Mesodermal cell (in vitro differentiated cells): ENCODE measurements around the gene GARIN5A.

ENCODE experiments used
- H3K27ac ChIP-seq: 2 replicates; pipeline ENCODE4 v1.7.0; 2013; ENCODE audit warnings: mild to moderate bottlenecking, low read depth, low read length, moderate library complexity; ENCODE audit not compliant: severe bottlenecking
- H3K36me3 ChIP-seq: 2 replicates; pipeline ENCODE4 v1.7.1; 2013; ENCODE audit warnings: mild to moderate bottlenecking, low read length, moderate library complexity; ENCODE audit not compliant: control insufficient read depth, insufficient read depth
- H3K4me1 ChIP-seq: one replicate; pipeline ENCODE4 v1.7.1; 2013; ENCODE audit warnings: mild to moderate bottlenecking, low read length; ENCODE audit not compliant: insufficient read depth, control insufficient read depth, poor library complexity, severe bottlenecking
- H3K4me3 ChIP-seq: 2 replicates; pipeline ENCODE4 v1.7.0; 2013; ENCODE audit warnings: low read length, control low read depth, mild to moderate bottlenecking; ENCODE audit not compliant: insufficient read depth, poor library complexity, severe bottlenecking; ENCODE audit errors: extremely low read depth
- H3K9me3 ChIP-seq: 2 replicates; pipeline ENCODE4 v1.7.1; 2013; ENCODE audit warnings: mild to moderate bottlenecking, low read length, moderate library complexity; ENCODE audit not compliant: control insufficient read depth
- WGBS, 2 experiments: methylation state at CpG; one replicate each; pipeline ENCODE4 v1.1.5; 2013; ENCODE audit warnings: missing lambda C conversion rate in 2 of 2; ENCODE audit not compliant: insufficient coverage in 2 of 2; 5-methylcytosine and 5-hydroxymethylcytosine counted together

GARIN5A gene

DNA sequence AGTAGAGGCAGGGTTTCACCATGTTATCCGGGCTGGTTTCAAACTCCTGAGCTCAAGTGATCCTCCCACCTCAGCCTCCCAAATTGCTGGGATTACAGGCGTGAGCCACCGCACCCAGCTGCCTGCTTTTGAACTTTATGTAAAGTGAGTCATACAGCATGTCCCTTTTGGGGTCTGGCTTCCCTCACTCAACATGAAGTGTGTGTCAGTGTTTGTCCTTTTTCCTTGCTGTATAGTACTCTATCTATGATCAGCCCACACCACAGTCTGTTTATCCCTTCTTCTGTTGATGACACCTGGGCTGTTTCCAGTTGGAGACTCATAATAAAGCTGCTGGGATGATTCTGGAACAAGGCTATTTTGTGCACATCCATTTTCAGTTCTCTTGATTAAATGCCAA is 55.8 kb downstream of the GARIN5A start:
- no peak overlapping the region for H3K4me3 ChIP-seq
- WGBS, 2 experiments: 0 to 67% methylated on average over 1 to 3 of the region's 3 CpGs
- H3K27ac ChIP-seq: no peak overlapping the region
- no peaks in the 10 kb centered on the region for H3K36me3 ChIP-seq
- no peaks in the 10 kb centered on the region for H3K9me3 ChIP-seq
- H3K4me1 ChIP-seq: peaks cover 11% of the 10 kb centered on the region

DNA sequence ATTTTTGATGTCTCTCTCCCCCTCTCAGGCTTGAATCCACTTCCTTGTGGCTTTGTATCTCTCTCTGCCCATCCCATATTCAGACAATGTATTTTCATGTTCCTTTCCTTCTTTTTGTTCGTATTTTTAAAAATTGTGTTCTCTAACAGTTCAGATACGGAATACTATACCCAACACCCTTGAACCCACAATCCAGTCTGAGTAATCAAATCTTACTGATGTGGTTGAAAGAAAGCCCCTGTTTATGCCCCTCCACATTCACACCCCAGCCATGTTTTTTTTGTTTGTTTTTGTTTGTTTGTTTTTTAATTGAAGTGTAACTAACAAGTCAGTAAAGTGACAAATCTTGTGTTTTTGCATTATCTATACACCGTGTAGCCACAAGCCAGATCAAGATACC is 56.5 kb downstream of the GARIN5A start:
- no peaks in the 10 kb centered on the region for H3K9me3 ChIP-seq
- peaks cover 11% of the 10 kb centered on the region for H3K4me1 ChIP-seq
- H3K27ac ChIP-seq: no peak overlapping the region
- no peak overlapping the region for H3K4me3 ChIP-seq
- H3K36me3 ChIP-seq: no peaks in the 10 kb centered on the region
- 60 to 71% methylated on average over 1 of the region's 3 CpGs for whole genome bisulfite sequencing, 2 experiments

DNA sequence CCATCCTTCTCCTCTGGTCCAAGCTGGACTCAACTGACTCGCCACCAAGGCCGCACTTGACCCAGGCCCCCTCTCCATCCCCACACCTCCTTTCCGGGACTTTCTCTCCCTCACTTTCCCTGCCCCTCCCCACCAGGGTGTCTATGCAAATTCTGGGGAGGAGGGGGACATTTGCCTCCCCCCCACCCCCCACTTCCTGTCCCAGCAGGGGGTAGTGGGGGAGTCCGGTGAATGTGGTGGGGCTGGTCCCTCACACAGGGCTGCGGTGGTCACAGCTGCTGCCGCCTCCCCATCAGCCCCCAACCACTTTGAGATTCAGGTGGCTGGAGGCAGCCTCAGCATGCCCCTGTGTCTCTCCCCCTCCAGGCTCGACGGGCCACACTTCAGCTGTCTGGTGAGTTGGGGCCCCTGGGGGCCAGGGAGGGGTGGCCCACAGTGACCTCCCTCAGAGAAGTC is 57.0 kb downstream of the GARIN5A start:
- H3K36me3 ChIP-seq: no peaks in the 10 kb centered on the region
- no peak overlapping the region for H3K27ac ChIP-seq
- H3K9me3 ChIP-seq: no peaks in the 10 kb centered on the region
- WGBS, 2 experiments: 9 to 10% methylated on average over 4 of the region's 8 CpGs
- H3K4me3 ChIP-seq: no peak overlapping the region
- peaks cover 11% of the 10 kb centered on the region for H3K4me1 ChIP-seq

DNA sequence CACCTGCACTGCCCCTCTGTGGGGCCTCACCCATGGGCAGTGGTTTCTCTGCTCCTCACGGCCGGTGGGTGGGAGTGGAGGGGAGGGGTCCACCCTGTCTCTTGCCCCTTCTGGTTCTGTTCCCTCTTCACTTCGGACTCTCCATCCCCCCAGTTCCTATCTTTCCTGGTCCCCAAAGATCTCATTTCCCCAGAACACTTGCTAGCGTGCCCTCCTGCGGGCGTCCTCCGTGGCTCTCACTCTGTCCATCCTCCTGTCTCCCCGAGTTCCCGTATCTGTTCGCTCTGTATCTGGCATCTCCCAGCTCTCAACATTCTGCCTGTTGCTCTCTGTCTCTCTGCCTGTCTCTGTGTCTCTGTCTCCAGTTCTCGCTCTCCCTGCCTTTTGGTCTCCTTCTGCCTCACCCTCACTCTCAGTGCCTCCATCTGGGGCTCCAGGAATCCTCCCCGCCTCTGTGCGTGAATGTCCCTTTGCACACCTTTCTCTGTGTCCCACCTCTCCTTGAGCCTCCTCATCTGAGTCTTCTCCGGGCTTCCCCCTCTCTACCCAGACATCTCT is 57.5 kb downstream of the GARIN5A start:
- 8 to 11% methylated on average over 11 to 12 of the region's 14 CpGs for WGBS, 2 experiments
- H3K4me1 ChIP-seq: peaks cover 11% of the 10 kb centered on the region
- H3K9me3 ChIP-seq: no peaks in the 10 kb centered on the region
- no peak overlapping the region for H3K27ac ChIP-seq
- H3K4me3 ChIP-seq: no peak overlapping the region
- H3K36me3 ChIP-seq: no peaks in the 10 kb centered on the region

DNA sequence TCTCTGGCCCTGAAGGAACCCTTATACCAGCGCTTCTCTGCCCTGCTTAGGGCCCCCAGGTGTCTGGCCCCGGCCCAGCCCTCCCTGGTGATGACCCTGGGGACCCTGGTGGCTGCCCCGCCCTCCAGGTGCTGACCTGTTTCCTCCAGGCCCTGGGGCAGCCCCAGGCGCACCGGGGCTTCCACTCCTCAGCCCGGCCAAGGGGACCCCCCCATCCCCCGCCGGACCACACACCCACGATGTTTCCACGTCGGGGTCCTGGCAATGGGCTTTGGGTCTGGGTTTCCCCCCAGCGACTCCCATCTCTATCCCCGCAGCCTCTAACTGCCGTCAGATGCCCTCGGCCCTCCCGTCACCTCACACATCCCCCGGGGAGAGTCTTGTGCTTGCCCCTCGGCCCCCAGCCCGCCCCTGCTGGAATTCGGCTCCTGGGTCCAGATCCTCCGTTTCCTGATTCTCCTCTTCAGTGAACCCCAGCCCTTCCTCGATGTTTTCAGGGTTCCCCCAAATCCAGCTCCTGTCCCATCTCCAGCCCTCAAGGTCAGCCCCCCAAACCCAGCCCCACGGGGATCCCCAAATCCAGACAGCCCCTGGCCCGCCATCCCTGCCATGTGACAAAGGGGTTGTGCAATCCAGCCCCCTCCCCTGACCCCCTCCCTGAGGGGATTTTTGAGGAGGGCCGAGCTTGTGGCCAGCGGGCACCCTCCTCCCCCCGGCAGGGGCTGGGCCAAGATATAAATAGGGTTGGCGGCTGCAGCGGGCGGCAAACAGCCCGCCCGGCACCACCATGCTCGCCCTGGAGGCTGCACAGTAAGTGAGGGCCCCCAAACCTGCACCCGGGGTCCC is 58.2 kb downstream of the GARIN5A start, which contains the start of gene SPIB:
Gene SPIB, plus strand, starts transcription at position 763 of the 846 bp plus-strand sequence. Its CDS starts 25 bp downstream, at position 788.
- H3K4me1 ChIP-seq: peaks cover 11% of the 10 kb centered on the region
- no peak within 1 kb of the TSS for H3K4me3 ChIP-seq
- WGBS, 2 experiments: 21 to 30% methylated on average over 15 to 27 of the region's 34 CpGs
- H3K36me3 ChIP-seq: peaks cover 6% of the 10 kb centered on the region
- no peaks in the 10 kb centered on the region for H3K9me3 ChIP-seq
- no peak within 1 kb of the TSS for H3K27ac ChIP-seq

DNA sequence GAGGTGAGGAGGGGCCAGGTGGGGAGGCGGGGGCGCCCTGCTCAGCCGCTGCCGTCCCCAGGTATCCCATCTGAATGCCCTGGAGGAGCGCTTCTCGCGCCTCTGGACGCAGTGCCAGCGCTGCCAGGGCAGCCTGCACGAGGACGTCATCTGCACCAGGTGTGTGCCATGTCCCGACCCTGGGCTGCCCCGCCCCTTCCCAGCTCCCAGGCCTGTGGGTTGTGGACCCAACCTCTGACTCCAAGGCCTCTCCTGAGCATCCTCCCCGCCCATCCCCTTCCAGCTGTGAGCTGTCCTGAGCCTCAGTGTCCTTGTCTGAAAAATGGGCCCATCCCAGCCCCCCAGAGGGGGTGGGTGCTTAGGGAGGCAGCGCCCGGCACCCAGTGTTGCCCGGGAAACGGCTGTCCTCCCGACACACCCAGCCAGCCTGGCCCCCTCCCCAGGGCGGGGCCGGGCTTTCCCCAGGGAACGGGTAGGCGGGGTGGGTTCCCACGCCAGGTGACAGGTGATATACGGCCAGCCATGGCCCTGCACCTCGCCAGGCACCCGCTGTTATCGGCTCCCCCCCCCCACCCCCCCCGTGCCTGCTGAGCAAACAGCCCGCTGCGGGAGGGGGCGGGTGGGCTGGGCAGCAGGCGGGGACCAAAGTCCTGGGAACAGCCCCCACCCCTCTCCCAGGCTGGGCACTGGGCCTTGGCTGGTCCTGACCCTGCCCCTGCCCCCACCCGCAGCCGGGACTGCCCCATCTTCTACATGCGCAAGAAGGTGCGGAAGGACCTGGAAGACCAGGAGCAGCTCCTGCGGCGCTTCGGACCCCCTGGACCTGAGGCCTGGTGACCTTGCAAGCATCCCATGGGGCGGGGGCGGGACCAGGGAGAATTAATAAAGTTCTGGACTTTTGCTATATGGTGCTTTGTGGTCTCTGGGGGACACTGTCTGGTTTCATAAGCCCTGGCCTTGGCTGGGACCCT is 59.3 kb downstream of the GARIN5A start:
- Histone ChIP-seq H3K27ac (no peak overlapping the region), H3K4me3 (no peak overlapping the region), H3K9me3 (no peaks in the 10 kb centered on the region), H3K36me3 (peaks cover 12% of the 10 kb centered on the region), H3K4me1 (peaks cover 11% of the 10 kb centered on the region)
- 87 to 89% methylated on average over 16 to 21 of the region's 42 CpGs for WGBS, 2 experiments
